Heart left ventricle (tissue), 16 donors: Measurements from ENCODE around the gene OTOGL. TPM values are rescaled to one million over a fixed set of nuclear protein-coding genes. Genes with fewer than 3 reads are reported as not detected.
A peak's percentile ranks its signal among the peaks of the same experiment; 100 is the strongest.

Experiments
- ATAC-seq, 4 donors: fragments of 200-7000 bp; cut with Tn5 transposase; one replicate each; pipeline ENCODE4 v1.9.1; 2020 to 2022; ENCODE audit warnings: moderate library complexity in 4 of 4, mild to moderate bottlenecking in 3 of 4, moderate number of reproducible peaks in 1 of 4
- DNase-seq, 5 donors: peaks; one replicate each; pipeline ENCODE4 v3.0.0-alpha.2; 2020
- H3K27ac ChIP-seq, 12 donors: fragments of 200-600 bp; sonication (generic) in 4 of 12; one replicate each; pipeline versions ENCODE4 v1.5.0 to v1.8.0; 2016 to 2022; ENCODE audit warnings: mild to moderate bottlenecking in 2 of 12
- H3K27me3 ChIP-seq, 9 donors: fragments of 200-600 bp; sonication (generic) in 2 of 9; one replicate each; pipeline versions ENCODE4 v1.5.1 to v1.8.0; 2016 to 2022; ENCODE audit warnings: mild to moderate bottlenecking in 3 of 9
- H3K36me3 ChIP-seq, 9 donors: fragments of 200-600 bp; sonication (generic) in 2 of 9; one replicate each; pipeline versions ENCODE4 v1.5.0 to v1.8.0; 2018 to 2022; ENCODE audit warnings: mild to moderate bottlenecking in 2 of 9
- H3K4me1 ChIP-seq, 12 donors: fragments of 200-600 bp; sonication (generic) in 4 of 12; one replicate each; pipeline versions ENCODE4 v1.5.0 to v1.8.0; 2016 to 2022; ENCODE audit warnings: mild to moderate bottlenecking in 3 of 12
- H3K4me3 ChIP-seq, 12 donors: fragments of 200-600 bp; sonication (generic) in 4 of 12; one replicate each; pipeline versions ENCODE4 v1.5.0 to v1.8.0; 2017 to 2022; ENCODE audit warnings: mild to moderate bottlenecking in 9 of 12, moderate library complexity in 4 of 12
- H3K9me3 ChIP-seq, 12 donors: fragments of 200-600 bp; sonication (generic) in 4 of 12; one replicate each; pipeline versions ENCODE4 v1.5.0 to v1.8.0; 2016 to 2022; ENCODE audit warnings: mild to moderate bottlenecking in 1 of 12
- CTCF ChIP-seq, 12 donors: fragments of 200-600 bp; sonication (generic) in 4 of 12; IDR thresholded peaks; one replicate each; pipeline versions ENCODE4 v1.5.0 to v1.8.0; 2018 to 2022; ENCODE audit warnings: antibody characterized with exemption in 12 of 12, mild to moderate bottlenecking in 5 of 12
- POLR2A ChIP-seq, 2 donors: fragments of 450-650 bp; IDR thresholded peaks; one replicate each; pipeline ENCODE4 v1.6.1; 2017; ENCODE audit warnings: antibody characterized with exemption in 2 of 2, mild to moderate bottlenecking in 2 of 2, moderate library complexity in 2 of 2
- WGBS, 4 donors: extraction: QIAGEN DNeasy Blood & Tissue Kit in 2 of 4; methylation state at CpG; one replicate each; pipeline versions ENCODE4 v1.1.5 to v1.1.7; 2013 to 2018; 5-methylcytosine and 5-hydroxymethylcytosine counted together
- intact Hi-C, 10 donors: fragments of 100-400 bp; cut with DNase I; formaldehyde crosslinking; loops; one replicate each; pipeline versions ENCODE4 v1.11.1 to v1.14.2; 2022
- polyA plus RNA-seq, 2 donors: library from polyadenylated mRNA; stranded (reverse); fragments of 200-250 nt; gene quantifications; one replicate each; pipeline ENCODE4 v1.2.3, GENCODE V29; 2013
- total RNA-seq, 9 donors: library from RNA; depleted of rRNA in 2 of 9; stranded (reverse); fragments of >200 nt in 2 of 9; fragmentation: NEBNext Ultra II Directional in 3 of 9; extraction: Animal tissue kit (Norgen Biotek cat#: 25700) in 3 of 9; gene quantifications; one replicate each; pipeline versions ENCODE4 v1.1.0 to v1.2.4, GENCODE V29; 2016 to 2023
- donor health status: ischemic (EF 13 %, LVEDD 7.1; RV severe dilation, severe dysfunction).
- donor health status: healthy with polysubstance abuse.
- donor health status: DM: no; HTN: yes; CAD: no.
- donor health status: DM: no; HTN: no; CAD: no.
- donor health status: ischemic (EF 25% LVEDD 6.9; RV normal size, moderate dysfunction).
- donor health status: ischemic (EF 25% LVEDD 5.7; RV mildly dilated, moderate dysfunction).
- donor health status: healthy.
- donor health status: DM: yes; HTN: yes; CAD: no.
- donor health status: ischemic (EF 35%, LVEDD 5.7; RV mildly dilated, moderate dysfunction).
- donor health status: nonischemic (EF 11% LVEDD 7.7; RV severe dilation, severe dysfunction).
- donor health status: DM: yes; HTN: yes; CAD: no.
- donor health status: PGD.
- donor health status: ischemic (EF 29% LVEDD 5.4; RV normal size, mild dysfunction).
- donor health status: nonischemic (EF 23%, LVEDD 6.1; RV moderate dilation, normal function).

OTOGL gene
- total and polyA plus RNA-seq, 11 donors, result 0.05 to 1.3 (median 0.27) TPM

GRCh38 chr12:80056845-80057244 lies 42.5 kb upstream of the OTOGL start:
- no peak overlapping the region for H3K4me3 ChIP-seq
- no peaks in the 10 kb centered on the region for H3K36me3 ChIP-seq
- H3K27ac ChIP-seq, result peak overlapping the region in 1 of 12 donors; percentile 19
- ATAC-seq (peak in 2 of 4 donors; percentile 50 to 71), DNase-seq (peak in 3 of 5 donors; percentile 26 to 63 (median 60))
- TF ChIP-seq POLR2A (IDR thresholded peaks at IDR 0.05) (no peak), CTCF (IDR thresholded peaks at IDR 0.05) (no peak)
- peaks cover 0 to 23% (median 4%) of the 10 kb centered on the region in 12 donors for H3K4me1 ChIP-seq
- no peaks in the 10 kb centered on the region for H3K27me3 ChIP-seq
- H3K9me3 ChIP-seq, result no peaks in the 10 kb centered on the region
- intact Hi-C loops, result loop anchor here in 2 of 10 donors (10.0 kb wide), 1 partner anchor 128 kb away; no protein-coding TSS in a partner anchor

GRCh38 chr12:80058586-80058985 lies 40.8 kb upstream of the OTOGL start:
- no peak for DNase-seq
- Histone ChIP-seq H3K4me3 (no peak overlapping the region), H3K9me3 (no peaks in the 10 kb centered on the region), H3K27ac (no peak overlapping the region), H3K36me3 (no peaks in the 10 kb centered on the region), H3K27me3 (no peaks in the 10 kb centered on the region), H3K4me1 (peaks cover 0 to 12% (median 1%) of the 10 kb centered on the region in 12 donors)
- intact Hi-C loops, result loop anchor here in 2 of 10 donors (10.0 kb wide), 1 partner anchor 126 kb away; no protein-coding TSS in a partner anchor
- no peak for ATAC-seq
- TF ChIP-seq CTCF (IDR thresholded peaks at IDR 0.05) (no peak), POLR2A (IDR thresholded peaks at IDR 0.05) (no peak)
- 80 to 93% (median 85%) methylated on average over 2 of the region's 2 CpGs for WGBS, 4 donors

- ATAC-seq (no peak), DNase-seq (no peak)
- H3K4me1 ChIP-seq, result peaks cover 0 to 12% (median 1%) of the 10 kb centered on the region in 12 donors
- no peaks in the 10 kb centered on the region for H3K36me3 ChIP-seq
- TF ChIP-seq POLR2A (IDR thresholded peaks at IDR 0.05) (no peak), CTCF (IDR thresholded peaks at IDR 0.05) (no peak)
- H3K4me3 ChIP-seq, result no peak overlapping the region
- H3K27ac ChIP-seq, result no peak overlapping the region
- no peaks in the 10 kb centered on the region for H3K27me3 ChIP-seq
- H3K9me3 ChIP-seq, result no peaks in the 10 kb centered on the region
- 52 to 78% (median 67%) methylated on average over 1 of the region's 1 CpG for WGBS, 4 donors
- intact Hi-C loops, result loop anchor here in 2 of 10 donors (10.0 kb wide), 1 partner anchor 126 kb away; no protein-coding TSS in a partner anchor
These were observed 40.2 kb upstream of the OTOGL start for GRCh38 chr12:80059102-80059501.

GRCh38 chr12:80059875-80060274 lies 39.5 kb upstream of the OTOGL start:
- DNase-seq, result no peak
- Histone ChIP-seq H3K27ac (no peak overlapping the region), H3K36me3 (no peaks in the 10 kb centered on the region), H3K9me3 (no peaks in the 10 kb centered on the region), H3K27me3 (no peaks in the 10 kb centered on the region), H3K4me3 (no peak overlapping the region), H3K4me1 (peaks cover 0 to 12% (median 1%) of the 10 kb centered on the region in 12 donors)
- intact Hi-C loops, result loop anchor here in 2 of 10 donors (10.0 kb wide), 1 partner anchor 125 kb away; no protein-coding TSS in a partner anchor
- WGBS, 4 donors, result 67 to 96% (median 79%) methylated on average over 2 of the region's 2 CpGs
- no peak for ATAC-seq
- TF ChIP-seq POLR2A (IDR thresholded peaks at IDR 0.05) (no peak), CTCF (IDR thresholded peaks at IDR 0.05) (no peak)
